Measurements from ENCODE around the gene PDSS2.

GRCh38 chr6:107315114-107315513, 144.2 kb downstream of the PDSS2 start:
- no peak for TF ChIP-seq POLR2A (IDR thresholded peaks at IDR 0.05; ENCODE audit: low read length)
- no peak for TF ChIP-seq GATA1 (IDR thresholded peaks at IDR 0.05; ENCODE audit: low read depth, low read length)
